PC-3 (cell line): ENCODE results near the gene IFNLR1. TPM values are rescaled to one million over a fixed set of nuclear protein-coding genes. Genes with fewer than 3 reads are reported as not detected.

Experiments used
- ATAC-seq: fragments of 200-7000 bp; cut with Tn5 transposase; 2 replicates; pipeline ENCODE4 v1.9.1; 2020; ENCODE audit warnings: mild to moderate bottlenecking, moderate library complexity
- BruUV-seq: library from RNA; stranded (reverse); fragments of 400-500 nt; replicated peaks from 2 replicates; lab custom pipeline; 2021; lab: Mats Ljungman, UMichigan
- CTCF ChIA-PET: fragments of 300-600 bp; sonication (Branson Sonifier 250); formaldehyde crosslinking; loops from one replicate; lab custom pipeline; 2022; ENCODE audit warnings: antibody characterized with exemption; lab: Charles Lee
- POLR2A ChIA-PET: fragments of 300-600 bp; sonication (Branson Sonifier 250); formaldehyde crosslinking; loops from one replicate; lab custom pipeline; 2022; ENCODE audit warnings: antibody characterized with exemption; ENCODE audit not compliant: unreplicated experiment; lab: Charles Lee
- DNase-seq: peaks from one replicate; pipeline ENCODE4 v3.0.0-alpha.2; 2015
- H2AFZ ChIP-seq: fragments of 300-600 bp; sonication (generic); 2 replicates; pipeline ENCODE4 v1.6.0; 2016; ENCODE audit warnings: antibody characterized with exemption, low read length
- H3F3A ChIP-seq: fragments of 300-600 bp; sonication (generic); one replicate; pipeline ENCODE4 v1.6.0; 2017; ENCODE audit warnings: antibody characterized with exemption, low read length, control low read depth, mild to moderate bottlenecking; ENCODE audit not compliant: unreplicated experiment
- H3K27ac ChIP-seq: fragments of 300-600 bp; sonication (generic); 2 replicates; pipeline ENCODE4 v1.5.1; 2016; ENCODE audit warnings: mild to moderate bottlenecking, low read length
- H3K27me3 ChIP-seq: fragments of 300-600 bp; sonication (generic); 2 replicates; pipeline ENCODE4 v1.6.1; 2016; ENCODE audit warnings: low read length, mixed read lengths
- H3K36me3 ChIP-seq: fragments of 300-600 bp; sonication (generic); 2 replicates; pipeline ENCODE4 v1.6.1; 2016; ENCODE audit warnings: low read depth, mixed run types, low read length, mixed read lengths
- H3K4me1 ChIP-seq: fragments of 300-600 bp; sonication (generic); 2 replicates; pipeline ENCODE4 v1.5.1; 2016; ENCODE audit warnings: low read length; ENCODE audit not compliant: insufficient read depth
- H3K4me2 ChIP-seq: fragments of 300-600 bp; sonication (generic); 2 replicates; pipeline ENCODE4 v1.6.0; 2016; ENCODE audit warnings: low read length
- H3K4me3 ChIP-seq: fragments of 300-600 bp; sonication (generic); 2 replicates; pipeline ENCODE4 v1.5.1; 2016; ENCODE audit warnings: mild to moderate bottlenecking, low read length, mixed read lengths
- H3K79me2 ChIP-seq: fragments of 300-600 bp; sonication (generic); 2 replicates; pipeline ENCODE4 v1.6.1; 2017; ENCODE audit warnings: low read length, mixed read lengths
- H3K9ac ChIP-seq: fragments of 300-600 bp; sonication (generic); 2 replicates; pipeline ENCODE4 v1.6.0; 2016; ENCODE audit warnings: mild to moderate bottlenecking, low read length
- H3K9me2 ChIP-seq: fragments of 300-600 bp; sonication (generic); replicated peaks from 2 replicates; pipeline ENCODE4 v1.6.1; 2016; ENCODE audit warnings: mixed run types, low read length, mixed read lengths
- H3K9me3 ChIP-seq: fragments of 300-600 bp; sonication (generic); 2 replicates; pipeline ENCODE4 v1.6.1; 2016; ENCODE audit warnings: low read length, mixed read lengths
- H4K20me1 ChIP-seq: fragments of 300-600 bp; sonication (generic); 2 replicates; pipeline ENCODE4 v1.6.1; 2016; ENCODE audit warnings: low read length, mixed read lengths
- CTCF ChIP-seq: fragments of 300-600 bp; sonication (generic); conservative IDR thresholded peaks from 2 replicates; pipeline ENCODE4 v1.5.1; 2017; ENCODE audit warnings: antibody characterized with exemption, low read depth, mild to moderate bottlenecking, low read length
- EZH2 ChIP-seq: fragments of 300-600 bp; sonication (generic); IDR thresholded peaks from one replicate; pipeline ENCODE4 v1.6.1; 2017; ENCODE audit warnings: antibody characterized with exemption, mild to moderate bottlenecking, low read length; ENCODE audit not compliant: unreplicated experiment
- EZH2phosphoT487 ChIP-seq: fragments of 300-600 bp; sonication (generic); IDR thresholded peaks from 2 replicates; pipeline ENCODE4 v1.6.1; 2018; ENCODE audit warnings: mild to moderate bottlenecking, antibody characterized with exemption, low read length, borderline replicate concordance
- intact Hi-C: fragments of 100-400 bp; cut with micrococcal nuclease; formaldehyde crosslinking; loops from 2 replicates; pipeline ENCODE4 v1.9.0; 2023
- total RNA-seq: library from RNA; depleted of rRNA; stranded (reverse); fragments of >200 nt; gene quantifications from 2 replicates; pipeline ENCODE4 v1.2.3, GENCODE V29; 2014

Gene IFNLR1
- total RNA-seq, 1 experiment from 2014 or later: 9.5 TPM

DNA sequence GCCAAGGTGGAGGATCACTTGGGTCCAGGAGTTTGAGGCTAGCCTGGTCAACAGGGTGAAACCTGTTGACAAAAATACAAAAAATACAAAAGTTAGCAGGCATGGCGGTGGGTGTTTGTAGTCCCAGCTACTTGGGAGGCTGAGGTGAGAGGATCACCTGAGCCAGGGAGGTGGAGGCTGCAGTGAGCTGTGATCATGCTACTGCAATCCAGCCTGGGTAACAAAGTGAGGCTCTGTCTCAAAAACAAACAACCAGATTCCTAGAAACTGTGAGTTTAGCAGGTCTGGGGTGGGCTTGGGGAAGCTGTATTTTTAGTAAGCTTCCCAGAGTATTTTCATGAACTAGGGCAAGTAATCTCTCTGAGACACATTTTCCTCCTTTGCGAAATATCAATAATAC is 70.0 kb downstream of the IFNLR1 start:
- intact Hi-C loops: loop anchor here (10.0 kb wide), 1 partner anchor 152 kb away; no protein-coding TSS in a partner anchor
- no peak for DNase-seq
- Histone ChIP-seq H3K4me3 (no peak overlapping the region), H3K9me3 (no peaks in the 10 kb centered on the region), H3K27me3 (no peaks in the 10 kb centered on the region), H3K79me2 (no peaks in the 10 kb centered on the region), H3K9ac (no peak overlapping the region), H3K9me2 (no peaks in the 10 kb centered on the region), H2AFZ (no peak overlapping the region), H3K4me1 (peaks cover 37% of the 10 kb centered on the region), H4K20me1 (no peaks in the 10 kb centered on the region), H3K36me3 (no peaks in the 10 kb centered on the region), H3K27ac (no peak overlapping the region), H3F3A (no peaks in the 10 kb centered on the region), H3K4me2 (no peak overlapping the region)
- no peak for ATAC-seq
- TF ChIP-seq EZH2 (no peak), EZH2phosphoT487 (no peak), CTCF (no peak)
- BruUV-seq: no TSS peak
- ChIA-PET POLR2A (interaction anchor here (0.6 kb wide), 1 partner anchor 316 kb away, joined by 3 read pairs; no protein-coding TSS in a partner anchor), CTCF (interaction anchor here (0.7 kb wide), 1 partner anchor 14 kb away, joined by 4 read pairs; no protein-coding TSS in a partner anchor)

GRCh38 chr1:24114753-24115152 is 72.3 kb downstream of the IFNLR1 start:
- ATAC-seq: no peak
- TF ChIP-seq EZH2phosphoT487 (no peak), CTCF (no peak), EZH2 (no peak)
- Histone ChIP-seq H3K9ac (no peak overlapping the region), H3K79me2 (no peaks in the 10 kb centered on the region), H3K27me3 (no peaks in the 10 kb centered on the region), H4K20me1 (no peaks in the 10 kb centered on the region), H3K4me3 (no peak overlapping the region), H2AFZ (no peak overlapping the region), H3K36me3 (no peaks in the 10 kb centered on the region), H3K9me2 (no peaks in the 10 kb centered on the region), H3F3A (no peaks in the 10 kb centered on the region), H3K4me2 (no peak overlapping the region), H3K27ac (no peak overlapping the region), H3K4me1 (peaks cover 31% of the 10 kb centered on the region), H3K9me3 (no peaks in the 10 kb centered on the region)
- ChIA-PET CTCF (no interaction called here), POLR2A (no interaction called here)
- BruUV-seq: no TSS peak
- intact Hi-C loops: loop anchor here (10.0 kb wide), 1 partner anchor 150 kb away; no protein-coding TSS in a partner anchor
- no peak for DNase-seq

- ATAC-seq (no peak), DNase-seq (no peak)
- Histone ChIP-seq H3K36me3 (no peaks in the 10 kb centered on the region), H2AFZ (no peak overlapping the region), H3K27ac (no peak overlapping the region), H4K20me1 (no peaks in the 10 kb centered on the region), H3F3A (no peaks in the 10 kb centered on the region), H3K4me3 (no peak overlapping the region), H3K4me2 (no peak overlapping the region), H3K79me2 (no peaks in the 10 kb centered on the region), H3K27me3 (no peaks in the 10 kb centered on the region), H3K9ac (no peak overlapping the region), H3K4me1 (peaks cover 29% of the 10 kb centered on the region), H3K9me2 (no peaks in the 10 kb centered on the region), H3K9me3 (no peaks in the 10 kb centered on the region)
- TF ChIP-seq EZH2 (no peak), CTCF (no peak), EZH2phosphoT487 (no peak)
- CTCF ChIA-PET: no interaction called here
- intact Hi-C loops: loop anchor here (2.0 to 10.0 kb wide), 2 partner anchors 43 to 149 kb away; no protein-coding TSS in a partner anchor
- POLR2A ChIA-PET: no interaction called here
- no TSS peak for BruUV-seq
Observed at GRCh38 chr1:24113641-24114033, 73.5 kb downstream of the IFNLR1 start.
